AG09319 (cell line): ENCODE results near the gene PRKD1.

Source experiments
- DNase-seq: peaks from one replicate; pipeline ENCODE4 v3.0.0-alpha.2; 2010; ENCODE audit warnings: low read depth; ENCODE audit errors: extremely low read depth
- CTCF ChIP-seq: IDR thresholded peaks from 2 replicates; pipeline ENCODE4 v1.5.1; 2011; ENCODE audit warnings: low read depth, mild to moderate bottlenecking, inconsistent platforms, low read length, moderate library complexity

PRKD1 gene

DNA sequence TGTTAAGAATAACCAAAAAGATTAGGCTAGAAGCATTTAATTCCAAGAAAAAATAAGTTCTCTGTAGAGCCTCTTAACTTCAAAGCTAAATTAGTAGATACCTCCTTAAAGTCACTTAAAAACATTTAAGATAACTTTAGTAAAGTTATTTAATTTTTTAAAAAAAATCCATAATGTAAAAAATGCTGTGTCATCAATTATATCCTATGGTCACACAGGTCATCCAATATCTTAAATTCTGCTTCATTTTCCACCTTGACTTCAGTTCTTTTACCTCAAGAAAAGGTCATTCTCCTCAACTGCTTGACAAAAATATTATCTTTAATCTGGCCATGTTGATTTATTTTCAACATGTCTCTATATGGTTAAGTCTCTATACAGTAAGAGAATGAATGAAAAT is 274.3 kb downstream of the PRKD1 start:
- TF ChIP-seq CTCF, result no peak
- no peak for DNase-seq

DNA sequence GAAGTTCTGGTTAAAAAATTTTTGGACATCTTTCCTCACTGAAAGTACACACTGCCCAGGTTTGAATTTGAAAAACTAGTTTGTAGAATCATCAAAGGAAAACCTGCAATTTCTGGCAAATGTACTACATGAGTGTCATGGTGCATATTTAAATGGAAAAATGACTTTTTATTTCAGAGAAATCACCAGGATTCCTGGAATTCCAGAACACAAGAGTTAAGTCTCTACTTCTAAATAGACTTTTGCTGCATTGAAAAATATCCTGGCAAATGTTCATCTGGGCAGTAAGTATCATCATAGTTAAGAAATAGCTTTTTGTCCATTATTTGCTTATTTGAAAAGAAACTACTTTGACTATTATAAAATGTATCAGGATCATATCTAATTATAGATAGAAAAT is 275.1 kb downstream of the PRKD1 start:
- TF ChIP-seq CTCF, result no peak
- DNase-seq, result no peak

GRCh38 chr14:29650554-29651269 is 276.9 kb downstream of the PRKD1 start:
- TF ChIP-seq CTCF, result no peak
- DNase-seq, result no peak

DNA sequence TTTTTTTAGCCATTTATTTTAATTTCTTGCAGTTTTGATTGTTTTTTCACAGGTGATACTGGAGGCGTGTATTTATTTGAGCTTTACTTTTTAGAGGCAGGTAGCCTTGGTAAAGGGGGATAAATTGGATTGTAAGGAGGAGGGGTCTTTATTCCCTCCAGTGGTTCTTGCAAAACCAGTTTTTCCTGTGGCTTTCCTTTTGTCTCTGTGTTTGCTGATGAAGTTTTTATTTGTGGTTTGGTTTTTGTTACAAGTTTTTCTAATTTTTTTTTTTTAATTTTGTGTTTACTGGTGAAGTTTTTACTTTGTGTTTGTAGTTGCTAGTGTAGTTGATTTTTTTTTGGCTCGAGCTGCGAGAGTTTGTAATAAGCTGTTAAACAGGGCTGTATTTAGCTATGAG is 278.5 kb downstream of the PRKD1 start:
- TF ChIP-seq CTCF, result no peak
- no peak for DNase-seq

DNA sequence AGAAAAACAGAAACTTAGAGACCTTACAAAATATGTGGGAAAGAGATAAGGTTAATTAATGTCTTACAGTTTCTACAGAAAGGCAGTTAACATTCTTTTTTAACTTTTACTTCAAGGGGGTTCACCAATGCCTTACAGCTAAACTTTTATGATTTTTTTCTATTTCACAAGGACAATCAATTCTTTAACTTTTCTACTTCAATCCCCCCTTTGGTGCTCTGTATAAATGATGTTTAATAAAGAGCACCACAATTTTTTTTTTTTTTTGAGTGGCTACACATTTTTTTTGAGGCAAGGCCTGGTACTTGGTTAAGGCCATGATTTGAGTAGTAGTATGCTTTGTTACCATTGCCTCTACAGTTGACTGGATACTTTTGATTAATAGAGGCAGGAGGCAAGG is 279.6 kb downstream of the PRKD1 start:
- TF ChIP-seq CTCF, result no peak
- DNase-seq, result no peak

- DNase-seq, result no peak
- TF ChIP-seq CTCF, result no peak
Observed at GRCh38 chr14:29645117-29645516, 282.5 kb downstream of the PRKD1 start.

GRCh38 chr14:29643433-29644211 is 284.0 kb downstream of the PRKD1 start:
- DNase-seq, result no peak
- no peak for TF ChIP-seq CTCF
